GM12892 (cell line): ENCODE data around the gene TGIF1.
"Not testable (repeated sequence)": the region's sequence is repeated elsewhere in the genome, so short reads cannot be mapped to it uniquely, and the experiment has no call there.

Source experiments
- DNase-seq: peaks from one replicate; pipeline ENCODE4 v3.0.0; 2011; ENCODE audit not compliant: insufficient read length
- FAIRE-seq: peaks from 2 replicates; lab custom pipeline; 2011; peaks lifted over from hg19 to GRCh38; lab: Jason Lieb, UNC
- POLR2A ChIP-seq: IDR thresholded peaks from 2 replicates; pipeline ENCODE4 v1.6.1; 2011; ENCODE audit warnings: low read depth, low read length, control low read depth
- POLR2AphosphoS5 ChIP-seq: IDR thresholded peaks from 2 replicates; pipeline ENCODE4 v1.6.1; 2011; ENCODE audit warnings: low read depth, low read length, control low read depth
- TAF1 ChIP-seq: IDR thresholded peaks from 2 replicates; pipeline ENCODE4 v1.6.1; 2011; ENCODE audit warnings: low read depth, mild to moderate bottlenecking, control low read depth, low read length, borderline replicate concordance

Gene TGIF1

GRCh38 chr18:3460823-3461398, 10.9 kb downstream of the TGIF1 start:
- no peak for FAIRE-seq

GRCh38 chr18:3461704-3462103, 11.7 kb downstream of the TGIF1 start:
- no peak for DNase-seq
- TF ChIP-seq POLR2AphosphoS5 (no peak), POLR2A (no peak), TAF1 (no peak)
- FAIRE-seq = no peak

More at GRCh38 chr18:3460823-3461398, 10.9 kb downstream of the TGIF1 start:
- TF ChIP-seq POLR2A (no peak), TAF1 (no peak), POLR2AphosphoS5 (no peak)
- no peak for DNase-seq

DNA sequence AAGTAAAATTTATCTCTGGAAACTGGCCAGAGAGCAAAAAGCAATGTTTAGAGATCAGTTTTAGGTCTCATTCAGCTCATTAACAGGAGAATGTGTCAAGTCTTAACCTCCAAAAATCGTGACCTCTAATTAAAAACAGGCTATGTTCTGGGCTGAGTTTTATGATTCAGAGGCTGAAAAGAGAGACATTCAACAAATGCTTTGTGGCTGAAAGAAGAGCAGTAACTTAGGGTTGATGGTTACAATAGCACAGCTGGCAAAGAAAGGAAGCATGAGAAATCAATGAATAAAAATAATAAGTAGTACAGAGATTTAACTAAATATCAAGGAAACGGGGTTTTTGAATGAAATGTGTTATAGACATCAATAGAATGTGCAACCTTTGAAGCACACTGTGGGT, 13.1 kb downstream of the TGIF1 start:
- DNase-seq = no peak
- no peak for FAIRE-seq
- TF ChIP-seq POLR2AphosphoS5 (no peak), POLR2A (no peak), TAF1 (no peak)

- TF ChIP-seq POLR2AphosphoS5 = no peak
- no peak for TF ChIP-seq TAF1
- TF ChIP-seq POLR2A = no peak
- FAIRE-seq = no peak
- no peak for DNase-seq
Observed at GRCh38 chr18:3466045-3466444, 16.1 kb downstream of the TGIF1 start.

DNA sequence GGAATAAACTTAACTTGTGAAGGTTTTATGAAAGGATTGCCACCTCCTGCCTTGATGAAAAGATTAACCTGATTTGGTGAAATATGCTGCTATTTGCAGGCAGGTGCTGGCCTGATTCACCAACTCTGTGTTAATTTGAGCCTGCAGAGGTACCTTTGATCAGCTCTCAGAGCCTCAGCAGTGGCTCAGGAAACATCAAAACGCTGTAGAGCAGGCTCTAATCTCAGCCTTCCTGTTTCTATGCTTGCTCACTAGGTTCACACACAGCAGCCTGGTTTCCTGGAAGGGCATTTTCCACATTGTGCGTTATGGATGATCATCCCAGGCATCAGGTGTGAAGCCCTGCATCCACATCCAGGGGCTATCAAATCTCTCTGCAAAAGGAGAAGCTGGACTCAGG, 16.9 kb downstream of the TGIF1 start:
- no peak for FAIRE-seq
- no peak for DNase-seq
- no peak for TF ChIP-seq TAF1
- no peak for TF ChIP-seq POLR2A
- no peak for TF ChIP-seq POLR2AphosphoS5

DNA sequence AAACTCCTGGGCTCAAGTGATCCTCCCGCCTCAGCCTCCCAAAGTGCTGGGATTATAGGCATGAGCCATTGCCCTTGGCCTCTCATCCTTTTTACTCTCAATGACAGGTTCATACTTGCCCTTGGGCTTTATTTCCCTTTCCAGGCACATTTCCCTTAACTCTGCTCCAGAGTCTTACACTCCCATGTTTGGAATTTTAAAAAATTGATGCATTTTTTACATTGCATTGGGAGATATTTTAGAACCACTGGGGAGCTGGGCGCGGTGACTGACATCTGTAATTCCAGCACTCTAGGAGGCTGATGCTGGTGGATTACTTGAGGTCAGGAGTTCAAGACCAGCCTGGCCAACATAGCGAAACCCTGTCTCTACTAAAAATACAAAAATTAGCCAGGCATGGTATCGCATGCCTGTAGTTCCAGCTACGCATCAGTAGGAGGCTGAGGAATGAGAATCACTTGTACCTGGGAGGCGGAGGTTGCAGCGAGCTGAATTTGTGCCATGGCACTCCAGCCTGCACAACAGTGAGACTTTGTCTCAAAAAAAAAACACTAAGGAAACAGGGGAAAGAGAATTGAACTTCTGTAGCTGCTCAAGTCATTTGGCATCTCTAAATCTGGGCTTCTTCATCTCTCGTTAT, 18.2 kb downstream of the TGIF1 start:
- TF ChIP-seq POLR2AphosphoS5 (no peak), TAF1 (no peak), POLR2A (no peak)
- no peak for FAIRE-seq
- no peak for DNase-seq

- FAIRE-seq = no peak
- DNase-seq = no peak
Observed at GRCh38 chr18:3468833-3469232, 18.9 kb downstream of the TGIF1 start.

DNA sequence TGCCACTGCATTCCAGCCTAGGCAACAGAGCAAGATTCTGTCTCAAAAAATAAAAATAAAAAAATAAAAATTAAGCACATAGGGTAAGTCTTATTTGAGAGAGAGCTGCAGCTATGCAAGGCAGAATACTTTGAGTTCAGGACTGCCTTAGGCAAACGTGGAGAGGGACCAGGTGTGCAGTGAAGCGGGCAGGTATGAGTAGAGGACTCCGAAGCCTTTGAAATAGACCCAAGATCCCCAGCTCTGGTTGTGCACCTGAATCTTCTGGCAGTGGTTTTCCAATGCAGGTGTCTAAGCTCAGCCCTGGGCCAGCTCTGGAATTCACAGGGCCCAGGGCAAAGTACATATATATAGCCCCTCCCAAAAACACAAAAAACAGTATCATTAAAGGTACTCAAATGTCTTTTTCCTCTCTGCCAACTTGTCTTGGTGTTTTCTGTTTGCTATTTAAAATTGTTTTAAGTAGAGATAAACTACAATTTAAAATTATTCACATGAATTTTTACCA, 21.2 kb downstream of the TGIF1 start:
- FAIRE-seq (no peak), DNase-seq (no peak)
- TF ChIP-seq TAF1 = no peak
- TF ChIP-seq POLR2A = no peak
- no peak for TF ChIP-seq POLR2AphosphoS5

More at GRCh38 chr18:3468833-3469232, 18.9 kb downstream of the TGIF1 start:
- no peak for TF ChIP-seq TAF1
- TF ChIP-seq POLR2AphosphoS5 = no peak
- no peak for TF ChIP-seq POLR2A

DNA sequence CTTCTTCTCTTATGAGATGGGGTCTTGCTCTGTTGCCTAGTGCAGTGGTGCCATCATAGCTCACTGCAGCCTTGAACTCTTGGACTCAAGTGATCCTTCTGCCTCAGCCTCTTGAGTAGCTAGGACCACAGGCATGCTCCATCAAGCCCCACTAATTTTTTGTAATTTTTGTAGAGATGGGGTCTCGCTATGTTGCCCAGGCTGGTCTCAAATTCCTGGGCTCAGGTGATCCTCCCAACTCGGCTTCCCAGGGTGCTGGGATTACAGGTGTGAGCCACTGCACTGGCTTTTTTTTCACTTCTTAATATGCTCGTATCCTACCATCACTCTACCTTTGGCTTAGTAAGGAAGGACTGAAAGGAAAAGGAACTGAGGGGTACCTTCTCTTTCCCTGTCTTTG, 22.1 kb downstream of the TGIF1 start:
- FAIRE-seq, DNase-seq: not testable (repeated sequence)

DNA sequence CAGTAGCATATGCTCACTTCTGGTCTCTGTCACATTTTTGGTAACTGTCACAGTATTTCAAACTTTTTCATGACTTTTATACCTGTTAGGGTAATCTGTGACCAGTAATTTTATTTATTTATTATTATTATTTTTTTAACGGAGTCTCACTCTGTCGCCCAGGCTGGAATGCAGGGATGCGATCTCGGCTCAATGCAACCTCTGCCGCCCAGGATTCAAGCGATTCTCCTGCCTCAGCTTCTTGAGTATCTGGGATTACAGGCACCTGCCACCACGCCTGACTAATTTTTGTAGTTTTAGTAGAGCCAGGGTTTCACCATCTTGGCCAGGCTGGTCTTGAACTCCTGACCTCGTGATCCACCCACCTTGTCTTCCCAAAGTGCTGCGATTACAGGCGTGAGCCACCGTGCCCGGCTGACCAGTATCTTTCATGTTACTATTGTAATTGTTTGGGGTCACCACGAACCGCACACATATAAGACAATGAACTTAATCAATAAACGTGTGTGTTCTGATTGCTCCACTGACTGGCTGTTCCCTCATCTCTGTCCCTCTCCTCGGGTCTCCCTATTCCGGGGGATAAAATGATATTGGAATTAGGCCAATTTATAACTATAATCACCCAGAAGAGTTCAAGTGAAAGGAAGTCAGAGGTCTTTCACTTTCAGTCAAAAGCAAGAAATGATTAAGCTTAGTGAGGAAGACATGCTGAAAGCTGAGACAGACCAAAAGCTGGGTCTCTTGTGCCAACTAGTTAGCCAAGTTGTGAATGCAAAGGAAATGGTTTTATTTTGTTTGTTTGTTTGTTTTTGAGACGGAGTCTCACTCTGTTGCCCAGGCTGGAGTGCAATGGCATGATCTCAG, 22.9 kb downstream of the TGIF1 start:
- DNase-seq (no peak), FAIRE-seq (no peak)
- TF ChIP-seq POLR2A (no peak), POLR2AphosphoS5 (no peak), TAF1 (no peak)

- no peak for FAIRE-seq
- no peak for DNase-seq
- TF ChIP-seq POLR2A = no peak
- no peak for TF ChIP-seq TAF1
Observed at GRCh38 chr18:3478262-3478978, 28.4 kb downstream of the TGIF1 start.
